Measurements from ENCODE around the gene JPH2. TPM values are rescaled to one million over a fixed set of nuclear protein-coding genes. Genes with fewer than 3 reads are reported as not detected.

JPH2 gene
- total RNA-seq, 1 experiment from 2014 or later = 14.7 TPM

DNA sequence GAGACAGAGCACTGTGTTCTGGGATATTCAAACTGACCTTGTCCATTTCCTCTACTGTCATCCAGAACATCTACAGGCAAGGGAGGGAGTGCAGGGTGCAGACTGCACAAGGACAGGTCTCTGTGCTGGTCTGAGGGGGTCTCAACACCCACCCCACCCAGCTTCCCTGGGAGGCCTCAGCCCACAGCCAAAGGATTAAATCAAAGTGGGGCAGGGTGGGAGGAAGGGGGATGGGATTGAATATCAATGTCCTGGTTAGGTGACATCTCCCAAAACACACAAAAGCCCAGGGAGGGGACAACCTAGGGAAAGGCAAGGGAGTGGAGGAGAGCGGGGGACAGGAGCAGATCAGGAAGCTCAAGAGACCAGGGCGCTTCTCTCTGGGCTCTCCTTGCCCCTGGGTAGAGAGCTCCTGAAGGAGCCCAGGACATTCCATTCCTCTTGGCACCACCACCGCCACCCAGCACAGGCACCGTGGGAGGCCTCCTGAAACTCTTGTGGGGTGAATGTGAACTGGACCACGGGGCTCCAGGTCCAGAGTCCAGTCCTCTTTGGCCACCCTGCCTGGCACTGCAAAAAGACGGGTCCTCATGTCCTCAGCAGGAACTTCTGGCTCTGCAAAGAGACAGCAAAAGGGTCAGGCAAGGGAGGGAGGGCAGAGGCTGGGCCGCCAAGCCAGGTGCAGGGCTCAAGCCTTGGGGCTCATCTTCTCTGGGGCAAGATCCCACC is 73.9 kb downstream of the JPH2 start:
- intact Hi-C loops (cut with micrococcal nuclease) = loop anchor here (10.0 kb wide), 1 partner anchor 362 kb away; the partner anchor contains the start of gene TTPAL
- Mint-ChIP-seq H3K9me3 (ENCODE audit: unreplicated experiment) (no peaks in the 10 kb centered on the region), H3K27ac (ENCODE audit: low read depth, unreplicated experiment) (no peak overlapping the region), H3K4me3 (ENCODE audit: unreplicated experiment) (no peak overlapping the region), H3K36me3 (ENCODE audit: insufficient read depth, unreplicated experiment) (peaks cover 50% of the 10 kb centered on the region), H3K4me1 (ENCODE audit: insufficient read depth, unreplicated experiment) (peaks cover 6% of the 10 kb centered on the region), H3K27me3 (ENCODE audit: insufficient read depth, unreplicated experiment) (no peaks in the 10 kb centered on the region)
- no peak for DNase-seq (ENCODE audit: unreplicated experiment)
- ChIA-PET CTCF (interaction anchor here (0.8 to 16.9 kb wide), 6 partner anchors 29 to 363 kb away, joined by 3 to 638 read pairs (median 4); partner anchors contain the start of gene JPH2), POLR2A (interaction anchor here (0.6 to 2.3 kb wide), 5 partner anchors 64 to 656 kb away, joined by 3 to 32 read pairs (median 3); partner anchors contain the start of genes JPH2 and SRSF6)
- BruUV-seq (replicated peaks) = no TSS peak
- TF ChIP-seq, protein P1, sequence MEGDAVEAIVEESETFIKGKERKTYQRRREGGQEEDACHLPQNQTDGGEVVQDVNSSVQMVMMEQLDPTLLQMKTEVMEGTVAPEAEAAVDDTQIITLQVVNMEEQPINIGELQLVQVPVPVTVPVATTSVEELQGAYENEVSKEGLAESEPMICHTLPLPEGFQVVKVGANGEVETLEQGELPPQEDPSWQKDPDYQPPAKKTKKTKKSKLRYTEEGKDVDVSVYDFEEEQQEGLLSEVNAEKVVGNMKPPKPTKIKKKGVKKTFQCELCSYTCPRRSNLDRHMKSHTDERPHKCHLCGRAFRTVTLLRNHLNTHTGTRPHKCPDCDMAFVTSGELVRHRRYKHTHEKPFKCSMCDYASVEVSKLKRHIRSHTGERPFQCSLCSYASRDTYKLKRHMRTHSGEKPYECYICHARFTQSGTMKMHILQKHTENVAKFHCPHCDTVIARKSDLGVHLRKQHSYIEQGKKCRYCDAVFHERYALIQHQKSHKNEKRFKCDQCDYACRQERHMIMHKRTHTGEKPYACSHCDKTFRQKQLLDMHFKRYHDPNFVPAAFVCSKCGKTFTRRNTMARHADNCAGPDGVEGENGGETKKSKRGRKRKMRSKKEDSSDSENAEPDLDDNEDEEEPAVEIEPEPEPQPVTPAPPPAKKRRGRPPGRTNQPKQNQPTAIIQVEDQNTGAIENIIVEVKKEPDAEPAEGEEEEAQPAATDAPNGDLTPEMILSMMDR (IDR thresholded peaks at IDR 0.05; ENCODE audit: unreplicated experiment) = no peak

DNA sequence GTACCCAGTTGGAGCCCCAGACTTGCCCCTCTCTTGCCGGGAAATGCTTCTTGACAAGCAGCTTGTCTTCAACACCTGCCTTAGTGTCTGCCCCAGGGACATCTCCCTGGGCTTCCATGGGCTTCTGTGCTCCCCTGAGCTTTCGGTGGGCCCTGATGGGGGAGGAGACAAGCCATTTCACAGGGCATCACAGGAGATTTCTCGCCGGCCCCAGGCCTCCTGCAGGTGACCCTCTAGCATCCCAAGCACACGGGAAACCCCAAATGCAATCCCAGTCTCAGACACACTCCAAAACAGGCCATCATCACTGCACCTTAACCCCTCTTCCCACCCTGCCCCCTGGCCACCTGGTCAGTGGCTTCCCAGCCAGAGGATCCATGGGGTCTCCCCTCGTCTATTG is 74.5 kb downstream of the JPH2 start:
- H3K27me3 Mint-ChIP-seq (ENCODE audit: insufficient read depth, unreplicated experiment) = no peaks in the 10 kb centered on the region
- no peak overlapping the region for H3K27ac Mint-ChIP-seq (ENCODE audit: low read depth, unreplicated experiment)
- no TSS peak for BruUV-seq (replicated peaks)
- POLR2A ChIA-PET = interaction anchor here (0.6 to 2.3 kb wide), 7 partner anchors 39 to 655 kb away, joined by 3 to 32 read pairs (median 4); partner anchors contain the start of genes JPH2, OSER1 and SRSF6
- intact Hi-C loops (cut with micrococcal nuclease) = loop anchor here (10.0 kb wide), 1 partner anchor 362 kb away; the partner anchor contains the start of gene TTPAL
- peaks cover 6% of the 10 kb centered on the region for H3K4me1 Mint-ChIP-seq (ENCODE audit: insufficient read depth, unreplicated experiment)
- DNase-seq (ENCODE audit: unreplicated experiment) = no peak
- CTCF ChIA-PET = interaction anchor here (0.5 to 16.9 kb wide), 5 partner anchors 75 to 662 kb away, joined by 3 to 638 read pairs (median 3); partner anchors contain the start of gene JPH2
- peaks cover 48% of the 10 kb centered on the region for H3K36me3 Mint-ChIP-seq (ENCODE audit: insufficient read depth, unreplicated experiment)
- TF ChIP-seq, protein P1 (IDR thresholded peaks at IDR 0.05; ENCODE audit: unreplicated experiment) = no peak
- H3K9me3 Mint-ChIP-seq (ENCODE audit: unreplicated experiment) = peaks cover 3% of the 10 kb centered on the region
- no peak overlapping the region for H3K4me3 Mint-ChIP-seq (ENCODE audit: unreplicated experiment)

DNA sequence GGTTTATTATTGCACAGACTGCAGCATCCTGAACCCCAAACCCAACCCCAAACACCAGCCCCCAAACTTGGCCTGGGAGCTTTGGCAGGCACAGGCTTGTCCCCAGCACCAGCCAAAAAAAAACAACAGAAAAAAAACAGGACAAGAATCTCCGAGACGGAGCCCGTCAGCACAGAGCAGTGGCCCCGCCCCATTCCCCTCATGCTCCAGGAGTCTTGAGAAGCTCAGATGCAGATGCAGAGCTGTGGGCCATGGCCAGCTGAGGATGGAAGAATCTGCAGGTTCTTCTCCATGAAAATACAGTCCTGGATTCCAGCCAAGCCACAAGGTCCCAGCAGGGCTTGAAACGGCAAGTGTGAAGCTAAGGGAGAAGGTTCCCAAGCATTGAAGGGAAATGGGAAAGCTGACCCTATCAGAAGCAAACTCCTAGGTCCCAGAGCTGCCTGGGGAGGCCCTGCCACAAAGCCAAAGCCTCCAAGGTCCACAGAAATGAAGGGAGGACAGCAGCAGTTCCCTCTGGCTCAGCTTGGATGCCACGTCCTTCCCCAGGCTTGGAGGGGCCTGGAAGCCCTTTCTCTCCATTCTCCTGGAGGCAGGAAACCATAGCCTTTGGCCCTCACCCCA is 75.2 kb downstream of the JPH2 start:
- TF ChIP-seq, protein P1 (IDR thresholded peaks at IDR 0.05; ENCODE audit: unreplicated experiment) = no peak
- Mint-ChIP-seq H3K9me3 (ENCODE audit: unreplicated experiment) (peaks cover 7% of the 10 kb centered on the region), H3K27ac (ENCODE audit: low read depth, unreplicated experiment) (no peak overlapping the region), H3K4me3 (ENCODE audit: unreplicated experiment) (no peak overlapping the region), H3K27me3 (ENCODE audit: insufficient read depth, unreplicated experiment) (no peaks in the 10 kb centered on the region), H3K4me1 (ENCODE audit: insufficient read depth, unreplicated experiment) (peaks cover 6% of the 10 kb centered on the region), H3K36me3 (ENCODE audit: insufficient read depth, unreplicated experiment) (peaks cover 42% of the 10 kb centered on the region)
- CTCF ChIA-PET = interaction anchor here (0.5 to 16.9 kb wide), 6 partner anchors 8 to 661 kb away, joined by 3 to 638 read pairs (median 3); partner anchors contain the start of gene JPH2
- peak; percentile 58 for DNase-seq (ENCODE audit: unreplicated experiment)
- POLR2A ChIA-PET = interaction anchor here (0.6 to 2.3 kb wide), 7 partner anchors 40 to 654 kb away, joined by 3 to 32 read pairs (median 4); partner anchors contain the start of genes JPH2, OSER1 and SRSF6
- intact Hi-C loops (cut with micrococcal nuclease) = loop anchor here (10.0 kb wide), 1 partner anchor 363 kb away; the partner anchor contains the start of gene TTPAL
- no TSS peak for BruUV-seq (replicated peaks)
